Left lung (tissue), 10 donors: ENCODE data around the gene MBOAT2. TPM values are rescaled to one million over a fixed set of nuclear protein-coding genes. Genes with fewer than 3 reads are reported as not detected.

Source experiments
- ATAC-seq: fragments of 200-7000 bp; cut with Tn5 transposase; one replicate; pipeline ENCODE4 v1.9.1; 2020; ENCODE audit warnings: moderate library complexity
- DNase-seq, 4 donors: peaks; one replicate each; pipeline ENCODE4 v3.0.0-alpha.2; 2013 to 2020
- H3K27ac ChIP-seq, 2 donors: fragments of 200-600 bp; sonication (generic) in 1 of 2; one replicate each; pipeline versions ENCODE4 v1.5.0 to v1.8.0; 2020 to 2021
- H3K27me3 ChIP-seq, 2 donors: fragments of 200-600 bp; sonication (generic) in 1 of 2; one replicate each; pipeline versions ENCODE4 v1.5.0 to v1.8.0; 2020 to 2021
- H3K36me3 ChIP-seq, 2 donors: fragments of 200-600 bp; sonication (generic) in 1 of 2; one replicate each; pipeline versions ENCODE4 v1.5.0 to v1.8.0; 2020 to 2021
- H3K4me1 ChIP-seq, 2 donors: fragments of 200-600 bp; one replicate each; pipeline ENCODE4 v1.8.0; 2021
- H3K4me3 ChIP-seq, 2 donors: fragments of 200-600 bp; sonication (generic) in 1 of 2; one replicate each; pipeline versions ENCODE4 v1.5.0 to v1.8.0; 2020 to 2021; ENCODE audit warnings: mild to moderate bottlenecking in 1 of 2
- H3K9me3 ChIP-seq, 2 donors: fragments of 200-600 bp; sonication (generic) in 1 of 2; one replicate each; pipeline versions ENCODE4 v1.5.0 to v1.8.0; 2020 to 2021
- intact Hi-C, 2 donors: fragments of 100-400 bp; cut with DNase I; formaldehyde crosslinking; loops; one replicate each; pipeline versions ENCODE4 v1.11.2 to v1.14.2; 2022
- polyA plus RNA-seq, 6 donors: library from polyadenylated mRNA; unstranded; fragments of 120-200 nt; gene quantifications; one replicate each; pipeline ENCODE4 v1.2.1, GENCODE V29; 2013; ENCODE audit not compliant: insufficient read length in 6 of 6
- total RNA-seq, 2 donors: library from RNA; stranded (reverse); fragmentation: NEBNext Ultra II Directional; extraction: Animal tissue kit (Norgen Biotek cat#: 25700); gene quantifications; one replicate each; pipeline ENCODE4 v1.2.1, GENCODE V29; 2021
- TF ChIP-seq, protein P1 (sequence below), 2 donors: fragments of 200-600 bp; sonication (generic) in 1 of 2; IDR thresholded peaks; one replicate each; pipeline versions ENCODE4 v1.5.0 to v1.8.0; 2021; ENCODE audit warnings: antibody characterized with exemption in 2 of 2
- donor health status: DM: no; HTN: yes; CAD: no.
- donor health status: DM: no; HTN: no; CAD: no.

MBOAT2 gene
- total and polyA plus RNA-seq, 8 donors, result 32.7 to 85.5 (median 62.9) TPM

DNA sequence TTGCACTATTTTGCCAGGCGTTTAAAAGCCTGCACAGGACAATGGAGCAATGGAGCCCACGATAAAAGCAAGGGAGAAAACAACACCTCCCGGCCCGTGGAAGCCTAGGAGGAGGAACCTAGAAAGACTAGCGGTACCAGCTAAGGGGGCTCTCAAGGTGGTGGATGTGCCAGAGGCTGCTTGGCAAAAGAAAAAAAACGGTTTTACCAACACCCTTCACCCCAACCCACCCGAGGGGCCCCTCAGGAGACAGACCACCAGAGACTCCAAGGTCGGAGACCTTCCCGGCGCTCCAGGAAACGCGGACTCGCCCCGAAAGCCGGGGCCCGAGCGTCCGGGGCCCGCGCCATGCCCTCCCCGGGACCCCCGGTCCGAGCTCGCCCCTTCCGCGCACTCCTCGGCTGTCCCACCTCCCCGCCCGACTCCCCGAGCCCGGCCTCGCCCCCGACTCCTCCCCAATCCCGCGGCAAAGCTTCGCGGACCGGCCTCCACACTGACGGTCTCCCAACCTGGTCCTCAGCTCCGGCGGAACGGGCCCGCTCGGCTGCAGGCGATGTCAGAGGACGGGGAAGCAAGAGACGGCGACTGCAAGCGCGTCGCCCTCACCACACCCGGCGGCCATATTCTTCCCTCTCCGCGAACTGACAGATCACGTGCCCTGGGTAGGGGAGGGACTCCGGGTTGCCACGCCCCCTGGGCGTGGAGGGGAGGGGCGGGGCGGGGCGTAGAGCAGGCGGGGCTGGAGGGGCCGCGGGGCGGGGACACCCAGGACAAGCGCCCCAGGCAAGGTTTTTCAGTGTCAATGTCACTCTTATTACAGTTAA lies 166.3 kb downstream of the MBOAT2 start, which contains the start of gene KIDINS220:
Gene KIDINS220, minus strand, starts transcription at position 643 of the 824 bp plus-strand sequence. CDS start 10,520 bp downstream, outside the sequence.
- Histone ChIP-seq H3K9me3 (no peaks in the 10 kb centered on the region), H3K27me3 (no peaks in the 10 kb centered on the region), H3K27ac (peak within 1 kb of the TSS; percentile 75 to 87), H3K36me3 (no peaks in the 10 kb centered on the region), H3K4me1 (peaks cover 16 to 49% of the 10 kb centered on the region in 2 donors), H3K4me3 (peak within 1 kb of the TSS; percentile 96 to 98)
- ATAC-seq (peak; percentile 98), DNase-seq (peak; percentile 86 to 94 (median 90))
- TF ChIP-seq, protein P1, sequence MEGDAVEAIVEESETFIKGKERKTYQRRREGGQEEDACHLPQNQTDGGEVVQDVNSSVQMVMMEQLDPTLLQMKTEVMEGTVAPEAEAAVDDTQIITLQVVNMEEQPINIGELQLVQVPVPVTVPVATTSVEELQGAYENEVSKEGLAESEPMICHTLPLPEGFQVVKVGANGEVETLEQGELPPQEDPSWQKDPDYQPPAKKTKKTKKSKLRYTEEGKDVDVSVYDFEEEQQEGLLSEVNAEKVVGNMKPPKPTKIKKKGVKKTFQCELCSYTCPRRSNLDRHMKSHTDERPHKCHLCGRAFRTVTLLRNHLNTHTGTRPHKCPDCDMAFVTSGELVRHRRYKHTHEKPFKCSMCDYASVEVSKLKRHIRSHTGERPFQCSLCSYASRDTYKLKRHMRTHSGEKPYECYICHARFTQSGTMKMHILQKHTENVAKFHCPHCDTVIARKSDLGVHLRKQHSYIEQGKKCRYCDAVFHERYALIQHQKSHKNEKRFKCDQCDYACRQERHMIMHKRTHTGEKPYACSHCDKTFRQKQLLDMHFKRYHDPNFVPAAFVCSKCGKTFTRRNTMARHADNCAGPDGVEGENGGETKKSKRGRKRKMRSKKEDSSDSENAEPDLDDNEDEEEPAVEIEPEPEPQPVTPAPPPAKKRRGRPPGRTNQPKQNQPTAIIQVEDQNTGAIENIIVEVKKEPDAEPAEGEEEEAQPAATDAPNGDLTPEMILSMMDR (IDR thresholded peaks at IDR 0.05), result no peak
- intact Hi-C loops, result no loop called here

DNA sequence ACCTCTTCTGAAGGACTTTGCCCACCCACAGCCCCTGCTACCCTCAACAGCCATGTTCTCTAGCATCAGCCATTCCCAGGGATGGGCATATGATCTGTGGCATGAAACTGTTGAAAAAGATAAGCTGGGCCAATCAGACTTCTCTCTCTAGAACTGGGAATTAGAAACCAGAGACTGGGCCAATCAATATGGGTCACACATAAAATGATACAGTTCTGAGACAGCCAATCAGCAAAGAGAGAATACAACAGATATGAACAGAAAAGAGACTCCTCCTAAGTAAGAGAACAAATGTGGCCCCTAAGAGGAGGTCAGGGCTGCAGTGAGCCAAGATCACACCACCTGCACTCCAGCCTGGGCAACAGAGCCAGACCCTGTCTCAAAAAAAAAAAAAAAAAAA lies 168.2 kb downstream of the MBOAT2 start:
- TF ChIP-seq, protein P1 (IDR thresholded peaks at IDR 0.05), result no peak
- Histone ChIP-seq H3K36me3 (no peaks in the 10 kb centered on the region), H3K27me3 (no peaks in the 10 kb centered on the region), H3K4me3 (no peak overlapping the region), H3K27ac (no peak overlapping the region), H3K9me3 (no peaks in the 10 kb centered on the region), H3K4me1 (peaks cover 16 to 49% of the 10 kb centered on the region in 2 donors)
- DNase-seq (no peak), ATAC-seq (no peak)
- intact Hi-C loops, result no loop called here

DNA sequence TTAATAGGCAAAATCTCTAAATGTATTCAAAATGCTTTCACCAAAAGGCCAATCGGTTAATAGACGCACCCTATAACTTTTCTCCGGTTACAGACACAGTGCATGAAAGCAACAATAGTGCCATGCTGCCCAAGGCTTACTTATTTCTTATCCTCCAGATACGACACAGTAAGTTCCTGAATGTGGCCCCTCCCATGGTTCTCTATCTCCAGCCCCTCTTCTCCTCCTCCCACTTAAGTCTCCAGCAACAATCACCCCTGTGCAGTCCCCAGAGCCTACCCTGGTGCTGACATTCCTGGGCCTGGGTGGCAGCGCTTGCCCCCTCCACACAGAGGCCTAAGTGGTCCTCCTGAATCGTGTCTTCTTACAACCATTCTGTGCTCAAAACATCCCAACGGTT lies 169.6 kb downstream of the MBOAT2 start:
- ATAC-seq (no peak), DNase-seq (no peak)
- Histone ChIP-seq H3K9me3 (no peaks in the 10 kb centered on the region), H3K27ac (no peak overlapping the region), H3K4me1 (peaks cover 16 to 60% of the 10 kb centered on the region in 2 donors), H3K27me3 (no peaks in the 10 kb centered on the region), H3K4me3 (no peak overlapping the region), H3K36me3 (no peaks in the 10 kb centered on the region)
- intact Hi-C loops, result no loop called here
- TF ChIP-seq, protein P1 (IDR thresholded peaks at IDR 0.05), result no peak

DNA sequence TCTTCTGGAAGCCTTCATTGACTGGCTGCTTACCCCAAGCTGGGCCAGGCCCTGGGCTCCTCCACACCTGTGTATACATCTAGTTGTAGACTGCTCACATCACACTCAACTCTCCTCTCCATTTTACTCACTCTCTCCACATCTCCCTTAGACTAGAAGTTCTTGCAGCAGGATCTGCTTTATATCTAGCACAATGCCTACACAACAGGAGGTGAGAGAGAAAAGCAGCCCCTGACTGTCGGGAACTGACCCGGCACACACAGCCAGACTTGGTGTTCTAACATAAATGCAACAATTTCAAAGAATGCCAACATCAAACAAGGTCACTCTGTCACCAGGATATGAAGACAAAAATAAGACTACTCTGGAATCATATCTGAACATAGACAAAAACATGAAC lies 172.0 kb downstream of the MBOAT2 start:
- Histone ChIP-seq H3K36me3 (no peaks in the 10 kb centered on the region), H3K4me3 (no peak overlapping the region), H3K27me3 (no peaks in the 10 kb centered on the region), H3K9me3 (no peaks in the 10 kb centered on the region), H3K27ac (no peak overlapping the region), H3K4me1 (peaks cover 16 to 55% of the 10 kb centered on the region in 2 donors)
- intact Hi-C loops, result no loop called here
- TF ChIP-seq, protein P1 (IDR thresholded peaks at IDR 0.05), result no peak
- ATAC-seq, result no peak
- no peak for DNase-seq

DNA sequence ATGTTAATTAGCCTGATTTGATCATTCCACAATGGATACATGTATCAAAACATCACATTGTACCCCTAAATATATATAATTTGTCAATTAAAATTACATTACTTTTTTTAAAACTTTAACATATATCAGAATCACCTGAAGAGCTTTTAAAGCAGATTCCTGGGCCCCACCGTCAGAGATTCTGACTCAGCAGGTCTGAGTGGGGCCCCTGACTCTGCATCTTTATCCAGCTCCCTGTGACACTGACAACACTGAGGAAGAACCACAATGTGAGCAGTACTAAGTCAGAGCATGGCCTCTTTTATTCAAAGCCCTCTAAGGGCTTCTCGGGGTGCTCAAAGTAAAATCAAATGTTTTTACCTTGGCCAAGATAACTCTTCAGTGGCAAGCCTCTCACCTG lies 175.8 kb downstream of the MBOAT2 start:
- intact Hi-C loops, result no loop called here
- Histone ChIP-seq H3K36me3 (peaks cover 0 to 18% of the 10 kb centered on the region in 2 donors), H3K27me3 (no peaks in the 10 kb centered on the region), H3K4me3 (no peak overlapping the region), H3K4me1 (peaks cover 0 to 33% of the 10 kb centered on the region in 2 donors), H3K27ac (no peak overlapping the region), H3K9me3 (no peaks in the 10 kb centered on the region)
- TF ChIP-seq, protein P1 (IDR thresholded peaks at IDR 0.05), result no peak
- DNase-seq (no peak), ATAC-seq (no peak)
